NCI-H2227 treated with DMSO at 0.1 percent for 48 hours (cell line): Measurements from ENCODE around the gene PWP1.

Experiments
- DNase-seq: peaks from one replicate; lab custom pipeline; 2025; lab: John Stamatoyannopoulos, UW

The PWP1 gene

DNA sequence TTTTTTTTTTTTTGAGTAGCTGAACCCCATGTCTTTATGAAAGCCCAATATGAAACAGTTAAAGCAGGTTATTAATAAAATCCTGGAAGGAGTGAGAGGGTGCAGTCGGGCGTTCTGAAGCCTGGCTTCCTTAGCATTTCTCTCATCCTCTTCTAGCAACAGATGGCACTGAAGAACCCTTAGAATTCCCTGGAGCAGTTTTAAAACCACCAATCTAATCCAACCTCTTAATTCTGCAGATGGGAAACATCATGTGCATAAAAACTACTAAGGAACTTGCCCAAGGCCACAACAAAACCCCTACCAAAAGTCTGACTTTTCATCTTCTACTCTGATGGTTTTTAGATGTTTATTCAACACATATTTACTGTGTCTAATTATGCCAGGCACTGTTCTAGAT lies 50.2 kb downstream of the PWP1 start:
- no peak for DNase-seq

- no peak for DNase-seq
Measured at GRCh38 chr12:107736914-107737313, 51.3 kb downstream of the PWP1 start.

DNA sequence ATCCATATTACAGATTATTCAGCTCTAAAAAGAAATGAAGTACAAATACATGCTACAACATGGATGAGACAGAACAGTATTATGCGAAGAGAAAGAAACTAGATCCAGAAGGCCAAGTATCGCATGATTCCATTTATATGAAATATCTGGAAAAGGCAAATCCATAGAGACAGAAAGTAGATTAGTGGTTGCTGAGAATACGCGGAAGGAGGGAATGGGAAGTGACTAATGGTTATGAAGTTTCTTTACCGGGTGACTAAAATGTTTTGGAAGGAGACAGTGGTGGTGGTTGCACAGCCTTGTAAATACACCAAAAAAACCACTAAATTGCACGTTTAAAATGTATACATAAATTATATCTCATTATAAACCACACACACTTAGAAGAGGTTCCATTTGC lies 62.9 kb downstream of the PWP1 start:
- DNase-seq, result no peak

DNA sequence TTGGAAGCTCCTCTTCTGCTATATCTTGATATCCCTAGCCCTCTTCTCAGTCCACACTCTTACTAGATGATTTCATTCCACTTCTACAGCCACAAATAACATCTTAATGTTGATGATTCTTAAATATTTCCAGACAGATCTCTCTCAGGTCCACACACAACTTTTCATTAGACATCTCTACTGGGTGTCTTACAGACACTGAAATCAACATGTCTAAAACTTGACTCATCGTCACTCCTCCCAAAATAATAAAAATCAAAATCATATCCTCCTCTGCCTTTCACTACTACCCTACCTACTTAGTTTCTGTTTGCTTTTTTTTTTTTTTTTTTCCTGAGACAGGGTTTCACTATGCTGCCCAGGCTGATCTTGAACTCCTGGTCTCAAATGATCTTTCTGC lies 63.5 kb downstream of the PWP1 start:
- no peak for DNase-seq

DNA sequence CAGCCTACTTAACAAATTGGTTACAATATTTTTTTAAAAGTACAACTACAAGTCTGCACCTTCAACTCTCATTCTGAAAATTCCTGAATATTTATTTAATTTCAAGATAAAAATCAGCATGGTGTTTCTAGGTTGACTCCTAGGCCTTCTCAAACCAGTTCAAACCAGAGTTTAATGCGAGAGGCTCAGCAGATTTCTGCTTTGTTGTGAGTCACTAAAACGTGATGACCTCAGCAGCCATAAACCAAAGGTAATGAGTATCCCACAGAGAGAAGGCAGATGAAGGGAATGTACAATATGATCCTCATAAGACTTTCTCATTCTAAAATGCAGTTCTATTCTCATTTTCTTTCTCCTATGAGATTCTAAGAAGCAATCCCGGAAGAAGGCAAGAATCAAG lies 73.8 kb downstream of the PWP1 start:
- DNase-seq, result peak; percentile 33

GRCh38 chr12:107760207-107760808 lies 74.7 kb downstream of the PWP1 start:
- DNase-seq, result no peak

GRCh38 chr12:107760809-107761501 lies 75.4 kb downstream of the PWP1 start, which contains the start of gene PRDM4:
Gene PRDM4, minus strand, starts transcription at chr12:107761137. Its CDS starts 622 bp downstream, at chr12:107760515.
- peak; percentile 91 for DNase-seq

DNA sequence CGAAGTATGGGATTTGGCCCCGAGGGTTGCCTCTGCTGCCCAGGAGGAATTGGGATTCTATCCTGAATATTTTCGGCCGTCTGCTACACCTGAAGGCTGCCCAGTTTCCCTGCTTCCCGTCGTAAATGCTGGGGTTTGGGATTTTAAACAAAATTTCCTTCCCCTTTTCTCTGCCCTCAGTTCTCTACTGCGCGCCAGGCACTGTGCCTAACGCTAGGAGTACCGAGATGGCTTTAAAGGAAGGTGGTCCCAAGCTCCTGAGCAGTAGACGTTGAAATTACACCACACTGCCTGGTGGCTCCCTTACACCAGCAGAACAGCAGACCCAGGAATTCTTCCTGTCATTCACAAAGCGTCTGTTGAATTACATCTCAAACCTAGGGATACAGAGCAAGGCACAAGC lies 75.9 kb downstream of the PWP1 start:
- peak; percentile 75 for DNase-seq
